GM12801 (cell line): ENCODE measurements around the gene F7.

Experiments used
- TF ChIP-seq, protein P1 (sequence below): IDR thresholded peaks from one replicate; pipeline ENCODE4 v1.5.1; 2011; ENCODE audit warnings: control low read depth; ENCODE audit not compliant: insufficient read length; ENCODE audit errors: extremely low read depth

The F7 gene

GRCh38 chr13:113061271-113061625, 44.3 kb upstream of the F7 start:
- TF ChIP-seq, protein P1, sequence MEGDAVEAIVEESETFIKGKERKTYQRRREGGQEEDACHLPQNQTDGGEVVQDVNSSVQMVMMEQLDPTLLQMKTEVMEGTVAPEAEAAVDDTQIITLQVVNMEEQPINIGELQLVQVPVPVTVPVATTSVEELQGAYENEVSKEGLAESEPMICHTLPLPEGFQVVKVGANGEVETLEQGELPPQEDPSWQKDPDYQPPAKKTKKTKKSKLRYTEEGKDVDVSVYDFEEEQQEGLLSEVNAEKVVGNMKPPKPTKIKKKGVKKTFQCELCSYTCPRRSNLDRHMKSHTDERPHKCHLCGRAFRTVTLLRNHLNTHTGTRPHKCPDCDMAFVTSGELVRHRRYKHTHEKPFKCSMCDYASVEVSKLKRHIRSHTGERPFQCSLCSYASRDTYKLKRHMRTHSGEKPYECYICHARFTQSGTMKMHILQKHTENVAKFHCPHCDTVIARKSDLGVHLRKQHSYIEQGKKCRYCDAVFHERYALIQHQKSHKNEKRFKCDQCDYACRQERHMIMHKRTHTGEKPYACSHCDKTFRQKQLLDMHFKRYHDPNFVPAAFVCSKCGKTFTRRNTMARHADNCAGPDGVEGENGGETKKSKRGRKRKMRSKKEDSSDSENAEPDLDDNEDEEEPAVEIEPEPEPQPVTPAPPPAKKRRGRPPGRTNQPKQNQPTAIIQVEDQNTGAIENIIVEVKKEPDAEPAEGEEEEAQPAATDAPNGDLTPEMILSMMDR = no peak

DNA sequence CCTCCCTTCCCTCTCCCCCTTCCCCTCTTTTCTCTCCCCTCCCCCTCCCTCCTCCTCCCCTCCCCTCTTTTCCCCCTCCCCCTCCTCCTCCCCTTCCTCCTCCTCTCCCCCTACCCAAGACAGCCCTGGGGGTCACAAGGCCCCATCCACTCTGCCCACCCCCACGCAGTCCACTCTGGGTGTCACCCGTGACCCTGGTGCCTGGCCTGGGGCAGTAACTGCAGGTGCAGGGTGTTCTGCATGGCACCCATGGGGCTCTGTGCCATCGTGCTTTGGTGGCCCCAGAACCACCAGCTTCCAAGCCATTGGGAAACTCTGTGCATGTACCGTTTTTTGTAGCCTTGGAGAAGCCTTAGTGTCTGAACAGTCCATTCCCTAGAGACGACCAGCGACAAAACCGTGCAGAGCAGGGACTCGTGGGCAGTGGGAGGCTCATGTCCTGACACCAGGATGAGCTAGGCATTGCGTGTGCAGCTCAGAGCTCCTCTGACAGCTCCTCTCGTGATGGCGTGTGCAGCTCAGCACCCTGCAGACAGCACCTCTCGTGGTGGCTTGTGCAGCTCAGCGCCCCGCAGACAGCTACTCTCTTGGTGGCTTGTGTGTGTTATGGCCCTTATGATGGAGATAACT, 43.7 kb upstream of the F7 start:
- TF ChIP-seq, protein P1 = no peak

DNA sequence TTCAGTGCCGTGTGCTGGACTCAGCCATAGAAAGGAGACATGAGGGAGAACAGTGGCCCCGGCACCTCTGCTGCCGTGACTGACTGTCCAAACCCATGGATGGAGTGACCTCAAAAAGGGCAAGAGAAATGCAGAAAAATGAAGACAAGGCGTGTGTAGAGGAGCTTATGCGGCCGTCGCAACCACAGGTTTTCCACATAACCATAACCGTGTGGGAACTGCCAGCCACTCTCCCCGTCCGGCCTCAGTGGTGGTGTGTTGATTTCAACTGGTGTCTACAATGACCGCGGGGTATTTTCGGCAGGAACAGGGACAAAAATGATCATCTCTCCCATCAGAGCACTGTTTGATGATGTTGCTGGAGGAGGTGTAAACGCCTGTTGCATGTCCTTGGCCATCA, 42.9 kb upstream of the F7 start:
- TF ChIP-seq, protein P1 = no peak

DNA sequence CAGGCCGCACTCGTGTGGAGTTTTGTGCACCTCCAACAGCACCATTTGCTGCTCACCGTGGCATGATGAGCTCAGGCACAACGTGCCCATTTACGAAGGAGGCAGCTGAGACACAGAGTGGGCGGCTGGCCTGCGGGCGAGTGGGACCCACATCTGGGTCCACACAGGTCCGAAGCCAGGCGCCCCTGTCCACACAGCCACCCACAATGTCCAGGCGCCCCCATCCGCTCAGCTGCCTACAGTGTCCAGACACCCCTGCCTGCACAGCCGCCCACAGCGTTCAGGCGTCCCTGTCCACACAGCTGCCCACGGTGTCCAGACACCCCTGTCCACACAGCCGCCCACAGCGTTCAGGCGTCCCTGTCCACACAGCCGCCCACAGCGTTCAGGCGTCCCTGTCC, 42.5 kb upstream of the F7 start:
- TF ChIP-seq, protein P1 = no peak

DNA sequence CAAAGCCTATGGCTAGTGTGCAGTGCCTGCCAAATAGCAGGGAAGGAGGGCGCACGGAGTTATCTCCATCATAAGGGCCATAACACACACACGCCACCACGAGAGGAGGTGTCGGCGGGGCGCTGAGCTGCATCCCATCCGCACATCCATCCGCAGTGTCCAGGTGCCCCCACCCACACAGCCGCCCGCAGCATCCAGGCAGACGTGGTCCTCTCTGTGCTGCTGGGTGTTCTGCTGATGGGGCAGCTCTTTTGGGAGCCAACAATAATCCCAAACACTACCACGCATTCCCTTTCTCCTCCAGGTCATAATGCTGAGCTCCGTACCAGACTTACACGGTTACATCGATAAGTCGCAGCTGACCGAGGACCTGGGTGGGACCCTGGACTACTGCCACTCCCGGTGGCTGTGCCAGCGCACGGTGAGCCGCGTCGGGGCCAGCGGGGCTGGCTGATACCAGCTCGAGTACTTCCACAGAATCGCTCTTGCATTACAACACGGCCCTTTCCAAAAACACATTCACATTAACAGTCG, 41.5 kb upstream of the F7 start:
- TF ChIP-seq, protein P1 = no peak

GRCh38 chr13:113064534-113065405, 40.8 kb upstream of the F7 start:
- TF ChIP-seq, protein P1 = no peak

DNA sequence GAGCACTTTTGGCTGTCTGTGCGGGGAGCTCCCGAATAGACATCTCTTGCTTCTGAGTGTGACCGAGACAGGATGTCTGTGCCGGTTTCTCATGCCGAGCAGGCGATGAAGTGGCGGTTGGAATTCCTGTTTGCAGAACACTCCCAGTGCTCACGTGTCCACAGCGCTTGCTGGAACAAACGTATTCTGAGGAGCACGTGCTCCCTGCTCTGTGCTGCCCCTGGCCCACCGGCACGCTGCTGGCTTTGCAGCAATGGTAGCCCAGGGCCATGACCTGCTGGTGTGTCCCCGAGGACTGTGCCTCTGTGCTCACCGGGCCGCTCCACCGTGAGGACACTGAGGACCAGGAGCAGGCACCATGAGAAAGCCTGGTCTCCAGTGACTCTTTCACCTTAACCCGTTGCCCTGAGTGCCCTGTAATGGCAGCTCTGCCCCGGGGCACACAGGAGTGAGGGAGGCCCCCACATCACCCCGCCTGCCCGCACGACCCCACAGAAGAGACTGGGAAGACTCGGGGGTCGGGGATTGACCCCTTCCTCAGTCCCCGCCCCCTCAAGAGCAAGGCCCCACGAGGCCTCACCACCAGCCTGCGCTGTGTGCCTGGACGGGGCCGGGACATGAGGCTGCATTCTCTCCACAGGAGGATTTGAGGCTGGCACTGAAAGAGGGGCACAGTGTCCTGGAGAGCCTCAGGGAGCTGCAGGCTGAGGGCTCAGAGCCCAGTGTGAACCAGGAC, 40.0 kb upstream of the F7 start:
- TF ChIP-seq, protein P1 = no peak
